GM12865 (cell line): Measurements from ENCODE around the gene KRT3.

Experiments
- DNase-seq: peaks from one replicate; pipeline ENCODE4 v3.0.0; 2010; ENCODE audit warnings: low read depth
- H3K4me3 ChIP-seq: 2 replicates; pipeline ENCODE4 v1.5.1; 2011; ENCODE audit warnings: mild to moderate bottlenecking, low read depth, low read length, control low read depth
- TF ChIP-seq, protein P1 (sequence below): IDR thresholded peaks from 2 replicates; pipeline ENCODE4 v1.5.1; 2011; ENCODE audit warnings: low read length, control low read depth, low read depth, inconsistent platforms; ENCODE audit not compliant: insufficient read depth; ENCODE audit errors: missing control alignments

The KRT3 gene

GRCh38 chr12:52777566-52777965 is 18.4 kb downstream of the KRT3 start:
- no peak for DNase-seq
- no peak overlapping the region for H3K4me3 ChIP-seq
- TF ChIP-seq, protein P1, sequence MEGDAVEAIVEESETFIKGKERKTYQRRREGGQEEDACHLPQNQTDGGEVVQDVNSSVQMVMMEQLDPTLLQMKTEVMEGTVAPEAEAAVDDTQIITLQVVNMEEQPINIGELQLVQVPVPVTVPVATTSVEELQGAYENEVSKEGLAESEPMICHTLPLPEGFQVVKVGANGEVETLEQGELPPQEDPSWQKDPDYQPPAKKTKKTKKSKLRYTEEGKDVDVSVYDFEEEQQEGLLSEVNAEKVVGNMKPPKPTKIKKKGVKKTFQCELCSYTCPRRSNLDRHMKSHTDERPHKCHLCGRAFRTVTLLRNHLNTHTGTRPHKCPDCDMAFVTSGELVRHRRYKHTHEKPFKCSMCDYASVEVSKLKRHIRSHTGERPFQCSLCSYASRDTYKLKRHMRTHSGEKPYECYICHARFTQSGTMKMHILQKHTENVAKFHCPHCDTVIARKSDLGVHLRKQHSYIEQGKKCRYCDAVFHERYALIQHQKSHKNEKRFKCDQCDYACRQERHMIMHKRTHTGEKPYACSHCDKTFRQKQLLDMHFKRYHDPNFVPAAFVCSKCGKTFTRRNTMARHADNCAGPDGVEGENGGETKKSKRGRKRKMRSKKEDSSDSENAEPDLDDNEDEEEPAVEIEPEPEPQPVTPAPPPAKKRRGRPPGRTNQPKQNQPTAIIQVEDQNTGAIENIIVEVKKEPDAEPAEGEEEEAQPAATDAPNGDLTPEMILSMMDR = no peak

- H3K4me3 ChIP-seq = no peak within 1 kb of the TSS
- TF ChIP-seq, protein P1 = no peak
- no peak for DNase-seq
Measured at GRCh38 chr12:52776913-52777395, 19.0 kb downstream of the KRT3 start, which contains the start of gene KRT76. TSS of gene KRT76 (minus strand) at chr12:52777345. CDS start at chr12:52777291, 54 bp downstream.

GRCh38 chr12:52776435-52776834 is 19.5 kb downstream of the KRT3 start:
- TF ChIP-seq, protein P1 = no peak
- no peak overlapping the region for H3K4me3 ChIP-seq
- no peak for DNase-seq

- TF ChIP-seq, protein P1 = no peak
- DNase-seq = no peak
- H3K4me3 ChIP-seq = no peak overlapping the region
Measured at GRCh38 chr12:52774629-52775250, 21.2 kb downstream of the KRT3 start.

DNA sequence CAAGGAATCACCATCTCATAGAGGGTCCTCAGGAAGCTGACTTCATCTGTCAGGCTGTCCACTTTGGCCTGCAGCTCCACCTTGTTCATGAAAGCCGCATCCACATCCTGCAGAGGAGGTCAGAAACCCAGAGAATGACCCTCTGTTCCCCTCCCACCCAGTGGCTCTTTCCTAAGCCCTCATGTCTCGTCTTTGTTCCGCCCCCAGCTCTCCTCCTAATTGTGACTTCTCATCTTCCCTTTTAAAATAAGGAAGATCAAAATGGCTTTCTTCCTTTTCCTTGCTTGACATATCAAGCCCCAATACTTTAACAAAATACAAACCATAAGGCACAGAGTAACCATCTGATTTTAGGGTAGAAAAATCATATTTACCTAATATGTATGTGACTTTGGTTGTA is 23.1 kb downstream of the KRT3 start:
- DNase-seq = no peak
- no peak overlapping the region for H3K4me3 ChIP-seq
- TF ChIP-seq, protein P1 = no peak

- TF ChIP-seq, protein P1 = no peak
- no peak overlapping the region for H3K4me3 ChIP-seq
- DNase-seq = no peak
Measured at GRCh38 chr12:52772188-52772587, 23.7 kb downstream of the KRT3 start.

- TF ChIP-seq, protein P1 = no peak
- no peak for DNase-seq
- H3K4me3 ChIP-seq = no peak overlapping the region
Measured at GRCh38 chr12:52771505-52771904, 24.4 kb downstream of the KRT3 start.
